DMS153 treated with DMSO at 0.1 percent for 48 hours (cell line): ENCODE measurements around the gene SEPTIN1.
A peak's percentile ranks its signal among the peaks of the same experiment; 100 is the strongest.

Experiments
- DNase-seq: peaks from one replicate; lab custom pipeline; 2025; ENCODE audit not compliant: unreplicated experiment; lab: John Stamatoyannopoulos, UW

Gene SEPTIN1

DNA sequence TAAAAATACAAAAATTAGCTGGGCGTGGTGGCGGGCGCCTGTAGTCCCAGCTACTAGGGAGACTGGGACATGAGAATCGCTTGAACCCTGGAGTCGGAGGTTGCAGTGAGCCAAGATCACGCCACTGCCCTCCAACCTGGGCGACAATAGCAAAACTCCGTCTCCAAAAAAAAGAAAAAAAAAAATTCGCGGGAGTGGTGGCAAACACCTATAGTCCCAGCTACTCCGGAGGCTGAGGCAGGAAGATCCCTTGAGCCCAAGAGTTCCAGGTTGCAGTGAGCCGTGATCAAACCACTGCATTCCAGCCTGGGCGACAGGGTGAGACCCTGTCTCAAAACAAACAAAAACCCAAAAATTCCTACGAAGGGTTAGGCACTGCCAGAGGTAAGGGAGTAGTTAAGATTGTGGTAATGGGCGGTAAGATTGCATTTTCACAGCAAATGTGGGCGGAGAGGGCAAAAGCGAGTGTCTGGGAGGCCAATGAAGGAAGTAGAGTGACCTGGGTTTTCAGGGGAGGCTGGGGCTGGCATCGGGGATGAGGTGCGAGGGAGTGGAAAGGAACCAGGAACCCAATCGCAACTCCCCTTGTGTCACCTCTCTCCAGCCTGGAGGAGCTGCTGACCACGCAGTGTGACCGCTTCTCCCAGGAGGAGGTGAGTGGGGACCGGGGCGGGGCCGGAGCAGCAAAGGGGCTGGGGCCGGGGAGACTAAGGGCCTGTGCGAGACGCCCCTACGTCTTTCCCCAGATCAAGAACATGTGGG is 5.1 kb downstream of the SEPTIN1 start:
- DNase-seq, result no peak

DNA sequence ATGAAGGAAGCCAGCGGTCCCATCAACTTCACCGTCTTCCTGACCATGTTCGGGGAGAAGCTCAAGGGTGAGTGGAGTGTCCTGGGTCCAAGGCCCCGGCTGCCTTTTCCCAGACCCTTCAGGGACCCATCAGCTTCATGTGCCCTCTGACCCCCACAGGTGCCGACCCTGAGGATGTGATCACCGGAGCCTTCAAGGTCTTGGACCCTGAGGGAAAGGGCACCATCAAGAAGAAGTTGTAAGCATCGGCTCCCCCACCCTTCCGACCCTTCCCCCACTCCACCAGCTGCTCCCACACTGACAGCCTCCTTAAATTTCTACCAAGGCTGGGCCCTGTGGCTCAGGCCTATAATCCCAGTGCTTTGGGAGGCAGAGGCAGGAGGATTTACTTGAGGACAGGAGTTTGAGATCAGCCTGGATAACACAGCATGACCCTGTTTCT is 5.9 kb downstream of the SEPTIN1 start:
- DNase-seq, result no peak

DNA sequence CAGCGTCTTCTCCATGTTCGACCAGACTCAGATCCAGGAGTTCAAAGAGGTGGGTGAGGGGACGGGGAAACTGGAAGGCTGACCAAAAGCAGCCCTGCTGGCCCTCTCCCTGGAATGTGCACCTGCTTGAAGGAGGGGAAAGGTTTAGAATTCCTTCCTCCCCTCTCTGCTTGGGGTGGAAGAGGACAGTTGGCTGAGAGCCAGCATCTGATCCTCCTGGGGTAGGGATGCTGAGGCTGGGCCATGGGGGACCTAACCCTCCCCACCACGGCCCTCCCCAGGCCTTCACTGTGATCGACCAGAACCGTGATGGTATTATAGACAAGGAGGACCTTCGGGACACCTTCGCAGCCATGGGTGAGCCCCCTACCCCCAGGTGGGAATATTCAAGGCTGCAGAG is 6.5 kb downstream of the SEPTIN1 start:
- DNase-seq, result no peak

DNA sequence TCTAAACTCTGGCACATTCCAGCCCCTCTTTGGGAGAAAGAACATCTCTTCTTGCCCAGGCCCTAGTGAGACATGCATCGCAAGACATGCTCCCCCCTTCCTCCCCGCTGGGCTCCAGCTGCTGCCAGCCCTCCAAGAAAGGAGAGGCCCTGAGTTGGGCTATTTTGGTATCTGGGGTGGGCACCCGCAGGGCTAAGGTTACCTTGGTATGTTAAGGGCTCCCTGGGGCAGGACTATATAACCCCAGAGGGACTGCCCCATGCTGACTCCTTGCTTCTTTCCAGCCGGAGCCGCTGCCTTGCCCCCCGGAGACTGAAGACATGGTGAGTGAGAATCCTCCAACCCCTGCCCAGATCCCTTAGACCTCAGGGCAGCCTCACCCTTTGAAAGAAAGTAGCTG is 7.8 kb downstream of the SEPTIN1 start, which contains the start of gene MYL11:
TSS of gene MYL11 (plus strand) at position 265 of the 400 bp plus-strand sequence. CDS start at position 321, 56 bp downstream.
- DNase-seq, result no peak

DNA sequence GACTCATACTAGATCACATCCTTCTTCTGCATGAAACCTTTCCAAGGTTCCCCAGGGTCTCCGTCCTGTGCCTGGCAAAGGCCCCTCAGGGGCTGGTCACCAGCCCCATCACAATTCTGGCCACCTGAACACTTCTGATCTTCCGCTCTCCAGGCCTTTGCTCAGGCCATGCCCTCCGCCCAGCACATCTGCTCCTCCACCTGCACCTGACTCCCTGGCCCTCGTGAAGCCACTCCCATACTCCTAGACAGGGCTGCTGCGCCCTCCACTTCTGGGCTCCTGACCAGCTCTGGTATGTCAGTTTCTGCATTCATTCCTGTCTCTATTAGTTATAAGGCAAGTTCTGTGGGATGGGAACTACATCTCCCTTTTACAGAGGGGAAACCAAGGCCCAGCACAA is 9.6 kb downstream of the SEPTIN1 start:
- no peak for DNase-seq

DNA sequence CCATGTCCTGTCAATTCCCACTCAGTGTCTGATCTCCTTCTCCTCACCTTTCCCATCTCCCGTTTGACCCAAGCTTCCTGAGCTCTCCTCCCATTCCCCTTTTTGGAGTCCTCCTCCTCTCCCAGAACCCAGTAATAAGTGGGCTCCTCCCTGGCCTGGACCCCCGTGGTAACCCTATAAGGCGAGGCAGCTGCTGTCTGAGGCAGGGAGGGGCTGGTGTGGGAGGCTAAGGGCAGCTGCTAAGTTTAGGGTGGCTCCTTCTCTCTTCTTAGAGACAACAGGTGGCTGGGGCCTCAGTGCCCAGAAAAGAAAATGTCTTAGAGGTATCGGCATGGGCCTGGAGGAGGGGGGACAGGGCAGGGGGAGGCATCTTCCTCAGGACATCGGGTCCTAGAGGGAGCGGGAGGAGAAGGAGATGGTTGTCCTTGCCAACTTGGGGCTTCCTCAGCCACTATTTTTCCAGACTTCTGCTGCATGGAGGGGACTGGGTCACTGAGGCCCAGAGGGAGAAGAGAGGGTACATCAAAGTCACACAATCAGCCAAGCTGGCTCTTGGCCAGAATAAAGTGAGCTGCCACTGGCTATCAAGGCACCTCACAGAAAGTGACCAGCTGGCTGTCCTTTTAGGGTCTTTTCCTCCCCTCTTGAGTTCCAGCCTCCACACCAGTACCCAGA is 10.2 kb downstream of the SEPTIN1 start:
- DNase-seq, result no peak

DNA sequence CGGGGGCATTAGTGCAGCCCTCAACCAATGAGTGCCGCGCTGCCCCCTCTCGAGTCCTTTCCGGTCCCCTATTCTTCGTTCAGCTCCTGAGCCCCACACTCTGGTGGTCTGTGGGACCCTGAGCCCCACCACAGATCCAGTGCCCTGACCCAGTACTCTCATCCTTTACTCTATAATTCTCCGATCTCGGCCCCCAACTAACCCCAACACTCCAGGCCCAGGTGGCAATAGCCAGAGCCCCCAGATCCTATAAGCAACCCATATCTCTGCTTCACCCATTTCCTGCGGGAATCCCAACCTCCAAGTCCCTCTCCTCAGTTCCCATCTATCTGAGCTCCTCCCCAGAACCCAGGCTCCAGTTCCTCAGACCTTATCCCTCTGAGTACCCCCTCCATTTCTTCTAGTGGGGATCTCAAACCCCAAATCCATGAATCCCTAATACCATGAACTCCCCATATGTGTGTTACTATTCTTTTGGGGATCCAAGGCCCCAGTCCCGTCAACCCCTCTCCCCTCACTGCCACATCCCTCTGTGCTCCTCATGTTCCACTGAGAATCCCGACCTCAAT is 11.0 kb downstream of the SEPTIN1 start:
- DNase-seq, result no peak

DNA sequence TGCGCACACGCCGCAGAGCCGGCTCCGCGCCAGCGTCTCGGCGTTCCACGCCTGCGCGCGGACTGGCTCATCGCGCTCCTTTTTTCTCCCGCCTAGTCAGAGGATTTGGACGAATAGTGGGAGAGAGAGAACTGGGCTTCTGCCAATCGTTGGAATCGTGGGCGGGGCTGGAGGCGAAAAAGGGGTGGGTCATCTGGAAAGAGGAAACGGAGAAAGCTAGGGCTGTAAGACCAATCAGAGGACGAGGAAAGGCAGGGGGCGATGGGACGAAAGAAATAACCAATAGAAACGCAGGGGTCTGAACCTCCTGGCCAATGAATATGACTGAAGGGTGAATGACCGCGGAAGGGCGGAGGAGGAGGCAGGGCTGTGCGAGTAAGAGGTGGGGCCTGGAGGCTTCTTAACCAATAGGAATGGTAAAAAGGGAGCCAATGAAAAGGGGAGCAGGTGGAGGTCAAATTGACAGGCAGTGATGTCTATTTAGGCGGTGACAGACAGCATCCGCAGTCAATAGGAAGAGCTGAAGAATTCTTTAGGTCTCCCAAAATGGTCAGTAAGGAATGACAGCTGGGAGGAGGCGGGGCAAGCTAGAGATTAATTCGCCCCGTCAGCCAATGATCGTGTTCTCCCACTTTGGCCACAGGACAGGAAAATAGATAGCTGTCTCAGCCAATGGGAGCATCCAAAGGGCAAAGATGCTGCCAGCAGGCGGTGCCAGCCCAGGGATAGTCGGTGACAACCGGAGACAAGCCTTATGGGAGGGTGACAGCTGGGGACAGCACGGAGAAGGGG is 11.7 kb downstream of the SEPTIN1 start, which contains the start of gene TBC1D10B:
TSS of gene TBC1D10B (minus strand) at position 39 of the 792 bp plus-strand sequence. CDS start 311 bp downstream, outside the sequence.
- DNase-seq, result peak; percentile 100

DNA sequence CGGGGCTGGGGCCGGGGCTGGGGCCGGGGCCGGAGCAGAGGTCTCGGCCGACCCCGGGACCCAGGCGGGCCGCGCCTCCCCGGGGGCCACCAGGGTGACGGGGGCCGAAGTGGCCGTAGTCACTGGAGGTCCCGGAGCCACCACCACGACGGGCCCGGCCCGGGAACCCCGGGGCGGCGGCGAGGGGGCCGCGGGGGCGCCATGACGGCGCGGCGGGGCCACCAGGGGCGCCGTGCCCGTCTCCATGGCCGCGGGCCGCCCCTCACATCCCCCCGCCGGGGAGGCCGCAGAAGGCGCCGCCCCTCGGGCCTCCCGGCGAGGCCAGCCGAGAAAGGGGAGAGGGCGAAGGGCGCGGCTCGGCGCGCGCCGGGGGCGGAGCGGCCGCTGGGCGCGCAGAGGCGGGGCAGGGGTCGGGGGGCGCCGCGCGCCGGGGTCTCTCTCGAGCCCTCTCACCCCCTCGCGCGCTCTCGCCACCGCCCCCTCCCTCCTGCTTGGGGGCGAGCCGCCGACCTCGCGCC is 12.4 kb downstream of the SEPTIN1 start:
- DNase-seq, result no peak

DNA sequence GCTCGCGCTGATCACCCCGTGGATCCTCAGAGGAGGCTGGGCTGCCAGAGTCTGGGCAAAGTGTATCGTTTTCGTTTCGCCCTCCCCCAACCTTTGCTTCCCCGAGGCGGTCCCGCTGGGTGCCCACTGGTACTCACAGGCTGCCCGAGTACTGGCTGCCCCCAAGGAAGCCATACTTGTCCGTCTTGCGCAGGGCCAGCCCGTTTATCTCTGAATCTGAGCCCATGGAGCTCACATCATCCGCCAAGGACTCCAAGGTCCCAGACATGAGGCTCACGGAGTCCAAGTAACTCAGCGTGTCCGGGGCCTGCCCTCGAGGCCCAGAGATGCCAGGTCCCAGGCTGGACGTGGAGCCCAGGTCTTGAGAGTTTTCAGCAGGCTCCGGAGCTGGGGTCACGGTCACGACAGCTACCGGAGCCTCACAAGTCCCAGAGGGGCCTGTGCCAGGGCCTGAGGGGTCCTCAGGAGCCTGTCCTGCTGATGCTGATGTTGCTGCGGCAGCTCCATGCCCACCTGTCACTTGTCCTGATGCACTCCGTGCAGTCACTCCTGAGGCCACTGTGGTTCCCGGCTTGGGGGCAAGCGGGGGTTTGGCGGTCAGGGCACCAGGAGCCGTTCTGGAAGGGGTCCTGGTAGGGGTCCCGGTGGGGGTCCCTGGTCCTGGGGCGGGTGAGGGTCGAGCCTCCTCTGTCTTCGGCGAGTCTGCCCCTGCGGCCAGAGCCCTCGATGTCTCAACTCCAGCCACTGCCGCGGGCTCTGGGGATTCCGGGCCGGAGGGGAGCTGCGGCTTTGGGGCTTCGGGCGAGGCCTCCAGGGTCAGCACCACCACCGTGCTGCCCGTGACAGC is 13.0 kb downstream of the SEPTIN1 start:
- DNase-seq, result no peak

DNA sequence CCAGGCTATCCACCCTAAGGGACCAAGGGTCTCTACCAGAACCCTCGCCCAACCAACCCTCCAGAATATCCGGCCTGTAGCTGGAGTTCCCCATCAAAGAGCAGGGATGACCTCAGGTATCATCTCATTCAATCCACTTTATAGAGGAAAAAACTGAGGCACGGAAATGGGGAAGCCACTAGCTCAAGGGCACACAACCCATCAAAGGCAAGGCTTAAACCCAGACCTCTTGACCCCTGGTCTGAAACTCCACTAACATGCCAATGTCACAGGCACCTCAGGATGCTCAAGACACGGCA is 13.6 kb downstream of the SEPTIN1 start:
- DNase-seq, result no peak

DNA sequence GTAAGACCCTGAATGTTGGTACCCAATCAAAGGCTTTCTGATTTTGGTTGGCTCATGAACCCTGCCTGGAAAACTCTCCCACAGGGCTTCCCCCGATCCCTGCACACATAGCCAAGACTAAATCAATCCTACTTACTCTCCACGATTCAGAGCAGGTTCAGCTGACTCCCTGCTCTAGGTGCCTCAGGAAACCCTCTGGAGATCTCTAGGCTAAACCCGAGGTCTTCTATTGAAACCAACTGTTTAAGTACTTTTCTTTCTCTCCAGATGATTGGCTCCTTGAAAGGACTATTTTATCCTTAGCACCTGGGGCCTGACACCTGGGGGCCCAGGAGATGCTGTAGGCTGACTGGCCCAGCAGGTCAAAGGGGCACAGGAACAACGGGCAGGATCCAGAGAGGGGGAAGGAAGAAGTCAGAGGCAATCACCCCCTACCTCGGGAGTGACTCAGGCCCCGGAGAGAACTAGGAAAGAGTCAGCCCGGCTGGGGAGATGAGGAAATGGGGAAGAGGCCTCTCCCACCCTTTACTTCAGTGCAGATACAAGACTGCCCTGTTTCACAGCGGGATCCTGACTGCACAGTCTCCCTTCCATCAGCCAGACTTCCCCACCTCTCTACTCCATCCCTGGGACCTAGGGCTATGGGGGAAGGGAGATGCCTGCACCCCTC is 14.1 kb downstream of the SEPTIN1 start:
- DNase-seq, result no peak

DNA sequence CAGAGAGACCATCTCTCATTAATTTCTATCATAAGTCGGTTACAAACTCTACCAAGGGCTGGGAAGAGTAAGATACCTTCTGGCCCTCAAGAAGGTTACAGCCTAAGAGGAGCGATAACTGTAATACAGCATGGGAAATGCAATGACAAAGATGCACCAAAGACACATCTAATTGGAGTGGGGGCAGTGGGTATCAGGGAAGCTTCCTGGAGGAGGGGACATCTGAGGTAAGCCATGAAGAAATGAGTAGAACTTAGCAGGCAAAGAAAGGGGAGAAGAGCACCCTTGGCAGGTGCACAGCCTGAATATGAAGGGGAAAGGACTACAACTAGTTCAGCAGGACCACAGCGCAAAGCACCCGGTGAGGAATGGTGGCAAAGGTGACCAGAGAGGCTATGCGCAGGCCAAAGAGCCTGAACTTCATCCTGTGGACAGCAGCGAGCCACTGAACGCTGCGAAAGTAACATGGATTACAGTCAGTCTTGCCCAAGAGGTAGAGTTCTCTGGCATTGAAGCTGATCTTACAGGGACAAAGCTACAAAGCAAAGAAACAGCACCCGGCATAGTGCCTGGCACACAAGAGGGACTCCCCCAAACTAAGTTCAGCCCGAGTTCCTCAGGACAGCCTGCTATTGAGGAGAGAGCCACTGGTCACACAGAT is 14.9 kb downstream of the SEPTIN1 start:
- DNase-seq, result no peak

DNA sequence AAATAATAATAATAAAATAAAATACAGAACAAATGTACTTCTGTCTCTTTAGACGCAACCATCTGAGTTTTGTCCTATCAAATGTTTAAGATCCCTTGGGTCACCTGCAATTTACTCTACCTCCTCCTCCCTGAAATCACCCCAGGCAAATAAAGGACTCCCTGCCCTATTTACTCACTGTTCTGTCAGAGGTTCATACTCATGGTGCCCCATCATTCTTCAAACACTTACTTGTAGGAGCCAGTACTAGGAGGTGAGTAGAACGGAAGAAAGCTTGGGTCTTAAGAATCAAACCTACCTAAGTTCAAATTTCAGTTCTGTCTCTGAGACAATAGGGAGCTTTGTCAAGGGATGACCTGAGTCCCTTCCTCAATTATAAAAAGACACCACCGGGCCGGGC is 15.8 kb downstream of the SEPTIN1 start:
- no peak for DNase-seq

DNA sequence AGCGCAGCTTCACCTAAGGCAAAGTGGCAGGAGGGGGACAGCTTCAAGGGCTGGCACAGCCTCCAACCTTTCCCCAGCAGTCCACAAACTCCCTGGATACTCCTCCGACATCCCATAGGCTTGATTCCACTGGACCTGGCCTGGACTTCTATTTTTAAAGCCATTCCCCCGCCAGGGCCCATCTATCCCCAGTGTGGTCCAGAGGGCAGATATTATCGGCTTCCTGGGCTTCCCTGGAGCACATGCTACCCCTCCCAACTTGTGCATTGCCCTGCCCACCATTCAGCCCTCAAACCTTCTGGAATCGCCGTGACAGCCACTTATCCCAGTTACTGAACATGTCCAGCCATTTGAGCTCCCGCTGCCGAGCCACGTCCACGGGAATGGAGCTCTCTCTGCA is 17.2 kb downstream of the SEPTIN1 start:
- DNase-seq, result no peak

DNA sequence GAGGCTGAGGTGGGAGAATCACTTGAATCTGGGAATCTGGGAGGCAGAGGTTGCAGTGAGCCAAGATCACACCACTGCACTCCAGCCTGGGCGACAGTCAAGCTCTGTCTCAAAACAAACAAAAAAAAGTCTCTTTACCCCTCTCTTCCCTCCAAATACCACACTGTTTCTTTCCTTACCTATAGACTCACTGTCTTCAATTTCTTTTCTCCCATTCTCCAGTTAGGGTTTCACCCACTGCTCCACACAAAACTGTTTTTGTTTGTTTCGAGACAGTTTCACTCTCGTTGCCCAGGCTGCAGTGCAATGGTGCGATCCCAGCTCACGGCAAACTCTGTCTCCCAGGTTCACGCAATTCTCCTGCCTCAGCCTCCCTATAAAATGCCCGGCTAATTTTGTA is 21.2 kb downstream of the SEPTIN1 start:
- no peak for DNase-seq

DNA sequence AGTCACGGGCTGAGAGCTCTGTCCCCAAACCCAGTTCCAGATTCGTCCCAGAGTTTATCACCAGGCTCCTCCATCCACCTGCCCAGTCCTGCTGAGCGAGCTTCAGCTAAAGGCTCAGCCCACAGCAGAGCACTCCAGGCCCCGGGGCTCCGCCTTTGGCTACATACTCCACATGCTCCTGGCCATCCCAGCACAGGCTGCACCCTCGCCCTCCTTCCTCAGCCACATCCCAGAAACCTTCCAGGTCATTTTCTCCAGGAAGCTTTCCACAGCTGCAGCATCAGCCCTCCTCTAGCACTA is 22.5 kb downstream of the SEPTIN1 start:
- DNase-seq, result no peak

DNA sequence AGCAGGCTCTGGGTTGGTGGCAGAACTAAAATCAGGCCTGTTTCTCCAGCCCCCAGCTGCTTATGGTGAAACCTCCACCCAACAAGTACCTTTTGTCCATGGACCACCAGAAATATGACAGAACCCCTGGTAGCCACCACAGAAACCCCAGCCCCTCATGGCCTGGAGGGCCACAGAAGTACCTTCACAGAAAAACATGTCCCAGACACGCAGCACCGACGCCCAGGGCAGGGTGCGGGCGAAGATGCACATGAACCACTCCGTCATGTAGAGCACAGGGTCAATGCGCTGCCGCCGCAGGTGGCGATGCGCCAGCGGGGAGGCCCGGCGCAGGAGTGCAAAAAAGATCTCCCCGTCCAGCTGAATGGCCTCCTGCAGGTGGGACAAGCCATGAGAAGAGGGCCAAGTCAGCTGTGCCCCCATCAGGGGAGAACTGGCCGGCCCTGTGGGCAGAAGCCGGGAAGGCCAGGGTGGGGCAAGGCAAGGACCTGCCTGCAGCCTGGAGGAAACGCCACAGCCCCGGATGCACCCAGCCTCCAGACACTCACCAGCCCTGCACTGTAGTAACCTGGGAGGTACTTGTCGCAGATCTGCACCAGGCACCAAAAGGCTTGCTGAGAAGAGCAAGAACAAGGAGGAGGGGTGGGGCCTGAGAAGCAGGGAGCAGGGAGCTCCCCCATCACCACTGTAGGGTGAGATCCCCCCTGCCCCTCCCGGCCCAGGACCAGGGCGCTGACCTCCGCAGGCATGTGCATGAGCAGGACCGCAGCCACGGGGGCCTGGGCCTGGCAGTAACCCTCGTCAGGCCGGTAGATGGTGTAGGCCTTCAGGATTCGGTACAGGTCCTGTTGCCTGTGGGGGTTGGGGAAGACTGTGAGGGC is 23.1 kb downstream of the SEPTIN1 start:
- DNase-seq, result no peak

DNA sequence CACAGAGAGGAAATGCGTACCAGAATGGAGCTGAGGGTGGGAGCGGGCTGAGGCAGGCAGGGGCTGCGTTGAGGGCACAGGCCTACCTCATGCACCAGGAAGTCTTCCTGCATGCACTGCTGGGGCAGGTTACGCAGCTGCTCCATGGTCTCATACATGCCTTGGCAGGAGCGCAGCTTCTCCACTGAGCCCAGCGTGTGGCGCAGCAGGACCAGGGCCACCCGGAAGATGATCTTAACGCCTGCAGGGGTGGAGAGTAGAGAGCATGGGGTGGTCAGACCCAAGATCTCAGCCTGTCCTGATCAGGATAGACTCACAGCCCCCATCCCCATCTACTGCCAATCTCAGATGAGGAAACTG is 23.8 kb downstream of the SEPTIN1 start:
- DNase-seq, result no peak
